Measurements from ENCODE around the gene MCTP1. TPM values are rescaled to one million over a fixed set of nuclear protein-coding genes. Genes with fewer than 3 reads are reported as not detected.

The MCTP1 gene
- total RNA-seq, 1 experiment from 2014 or later: 7.5 TPM

DNA sequence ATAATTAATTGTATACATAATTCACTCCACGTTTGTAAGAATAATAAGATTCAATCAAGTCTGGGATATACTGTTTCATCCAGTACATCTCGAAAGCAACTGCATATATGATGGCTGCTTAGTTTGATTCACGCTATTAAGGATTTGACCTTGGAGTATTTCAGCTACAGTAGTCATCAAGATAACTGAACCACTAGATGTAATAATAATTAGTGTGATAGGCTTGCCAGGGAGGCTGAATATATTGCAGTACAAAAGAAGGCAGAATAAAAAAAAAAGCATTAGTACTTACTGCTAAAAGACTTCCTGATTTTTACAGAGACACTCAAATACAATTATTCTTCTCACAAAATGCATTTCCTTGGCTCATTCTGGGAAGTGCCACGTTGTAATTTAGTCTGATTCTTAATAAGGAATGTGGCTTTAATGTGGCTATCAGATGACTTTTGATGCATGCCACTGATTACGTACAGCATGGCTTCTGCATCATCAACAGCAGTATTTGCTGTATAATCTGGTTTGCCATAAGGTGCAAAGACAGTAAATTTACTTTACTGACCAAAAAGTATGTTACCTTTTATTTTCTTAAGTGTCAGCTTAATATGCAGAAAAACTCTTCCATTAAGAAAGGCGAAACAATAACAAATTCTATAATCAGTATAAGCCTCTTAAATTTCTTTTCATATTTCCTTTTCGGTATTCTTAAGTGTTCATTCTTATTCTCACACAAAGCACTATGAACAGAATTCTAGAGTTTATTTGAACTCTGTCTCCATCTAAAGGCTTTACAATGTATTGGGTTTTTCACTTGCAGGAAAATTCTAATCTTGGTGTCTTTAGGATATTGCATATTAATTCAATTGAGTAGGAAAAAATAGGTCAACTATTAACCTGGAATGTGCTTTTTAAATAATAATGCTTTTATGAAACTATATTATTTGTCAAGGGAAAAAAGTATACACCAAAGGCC is 500.1 kb downstream of the MCTP1 start:
- no peak overlapping the region for H3K4me3 ChIP-seq (ENCODE audit: low read length)
- ChIA-PET POLR2A (ENCODE audit: unreplicated experiment) (no interaction called here), CTCF (no interaction called here)
- no peak overlapping the region for H2AFZ ChIP-seq (ENCODE audit: low read length)
- H3K9me3 ChIP-seq (ENCODE audit: low read length): no peaks in the 10 kb centered on the region
- H3K4me2 ChIP-seq (ENCODE audit: low read length): no peak overlapping the region
- no peak overlapping the region for H3K27ac ChIP-seq (ENCODE audit: low read length)
- TF ChIP-seq EZH2phosphoT487 (IDR thresholded peaks at IDR 0.05; ENCODE audit: borderline replicate concordance, low read length): no peak
- TF ChIP-seq EZH2 (IDR thresholded peaks at IDR 0.05; ENCODE audit: low read length, unreplicated experiment): no peak
- TF ChIP-seq, protein P1, sequence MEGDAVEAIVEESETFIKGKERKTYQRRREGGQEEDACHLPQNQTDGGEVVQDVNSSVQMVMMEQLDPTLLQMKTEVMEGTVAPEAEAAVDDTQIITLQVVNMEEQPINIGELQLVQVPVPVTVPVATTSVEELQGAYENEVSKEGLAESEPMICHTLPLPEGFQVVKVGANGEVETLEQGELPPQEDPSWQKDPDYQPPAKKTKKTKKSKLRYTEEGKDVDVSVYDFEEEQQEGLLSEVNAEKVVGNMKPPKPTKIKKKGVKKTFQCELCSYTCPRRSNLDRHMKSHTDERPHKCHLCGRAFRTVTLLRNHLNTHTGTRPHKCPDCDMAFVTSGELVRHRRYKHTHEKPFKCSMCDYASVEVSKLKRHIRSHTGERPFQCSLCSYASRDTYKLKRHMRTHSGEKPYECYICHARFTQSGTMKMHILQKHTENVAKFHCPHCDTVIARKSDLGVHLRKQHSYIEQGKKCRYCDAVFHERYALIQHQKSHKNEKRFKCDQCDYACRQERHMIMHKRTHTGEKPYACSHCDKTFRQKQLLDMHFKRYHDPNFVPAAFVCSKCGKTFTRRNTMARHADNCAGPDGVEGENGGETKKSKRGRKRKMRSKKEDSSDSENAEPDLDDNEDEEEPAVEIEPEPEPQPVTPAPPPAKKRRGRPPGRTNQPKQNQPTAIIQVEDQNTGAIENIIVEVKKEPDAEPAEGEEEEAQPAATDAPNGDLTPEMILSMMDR (conservative IDR thresholded peaks at IDR 0.05; ENCODE audit: low read depth, low read length): peak; percentile 44
- BruUV-seq (replicated peaks): no TSS peak
- no peak for ATAC-seq
- no peaks in the 10 kb centered on the region for H4K20me1 ChIP-seq (ENCODE audit: low read length)
- intact Hi-C loops (cut with micrococcal nuclease): no loop called here
- peak; percentile 7 for DNase-seq
- no peaks in the 10 kb centered on the region for H3K27me3 ChIP-seq (ENCODE audit: low read length)
- no peaks in the 10 kb centered on the region for H3K79me2 ChIP-seq (ENCODE audit: low read length)
- H3F3A ChIP-seq (ENCODE audit: low read length, unreplicated experiment): no peaks in the 10 kb centered on the region
- H3K36me3 ChIP-seq (ENCODE audit: low read depth, low read length): no peaks in the 10 kb centered on the region
- H3K9ac ChIP-seq (ENCODE audit: low read length): no peak overlapping the region
- H3K4me1 ChIP-seq (ENCODE audit: insufficient read depth, low read length): no peaks in the 10 kb centered on the region
- H3K9me2 ChIP-seq (replicated peaks; ENCODE audit: low read length): no peaks in the 10 kb centered on the region

DNA sequence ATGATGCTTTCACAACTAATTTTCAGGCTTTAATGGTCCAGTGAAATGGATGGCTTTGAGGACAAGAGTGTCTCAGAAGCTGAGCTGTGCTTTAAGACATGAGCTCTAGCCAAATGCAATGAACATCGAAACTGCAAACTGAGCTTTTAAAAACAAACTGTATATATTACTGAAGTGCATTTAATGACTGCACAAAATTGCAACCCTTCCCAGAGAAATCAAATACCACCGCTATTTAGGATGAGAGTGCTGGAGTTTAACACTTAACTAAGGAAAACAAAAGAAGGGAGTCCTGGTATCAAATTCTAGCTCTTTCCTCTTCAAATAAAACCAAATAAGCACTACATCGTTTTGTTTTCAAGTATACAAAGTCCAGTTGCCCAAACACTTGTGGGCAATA is 502.5 kb downstream of the MCTP1 start:
- Histone ChIP-seq H3F3A (ENCODE audit: low read length, unreplicated experiment) (no peaks in the 10 kb centered on the region), H3K79me2 (ENCODE audit: low read length) (no peaks in the 10 kb centered on the region), H3K36me3 (ENCODE audit: low read depth, low read length) (no peaks in the 10 kb centered on the region), H3K27me3 (ENCODE audit: low read length) (no peaks in the 10 kb centered on the region), H3K9ac (ENCODE audit: low read length) (no peak overlapping the region), H3K4me2 (ENCODE audit: low read length) (no peak overlapping the region), H3K9me2 (replicated peaks; ENCODE audit: low read length) (no peaks in the 10 kb centered on the region), H3K4me3 (ENCODE audit: low read length) (no peak overlapping the region), H4K20me1 (ENCODE audit: low read length) (no peaks in the 10 kb centered on the region), H2AFZ (ENCODE audit: low read length) (no peak overlapping the region), H3K9me3 (ENCODE audit: low read length) (no peaks in the 10 kb centered on the region), H3K27ac (ENCODE audit: low read length) (no peak overlapping the region), H3K4me1 (ENCODE audit: insufficient read depth, low read length) (no peaks in the 10 kb centered on the region)
- intact Hi-C loops (cut with micrococcal nuclease): no loop called here
- ChIA-PET CTCF (no interaction called here), POLR2A (ENCODE audit: unreplicated experiment) (no interaction called here)
- BruUV-seq (replicated peaks): no TSS peak
- TF ChIP-seq EZH2phosphoT487 (IDR thresholded peaks at IDR 0.05; ENCODE audit: borderline replicate concordance, low read length) (no peak), EZH2 (IDR thresholded peaks at IDR 0.05; ENCODE audit: low read length, unreplicated experiment) (no peak)
- TF ChIP-seq, protein P1 (conservative IDR thresholded peaks at IDR 0.05; ENCODE audit: low read depth, low read length): no peak
- DNase-seq (no peak), ATAC-seq (no peak)

DNA sequence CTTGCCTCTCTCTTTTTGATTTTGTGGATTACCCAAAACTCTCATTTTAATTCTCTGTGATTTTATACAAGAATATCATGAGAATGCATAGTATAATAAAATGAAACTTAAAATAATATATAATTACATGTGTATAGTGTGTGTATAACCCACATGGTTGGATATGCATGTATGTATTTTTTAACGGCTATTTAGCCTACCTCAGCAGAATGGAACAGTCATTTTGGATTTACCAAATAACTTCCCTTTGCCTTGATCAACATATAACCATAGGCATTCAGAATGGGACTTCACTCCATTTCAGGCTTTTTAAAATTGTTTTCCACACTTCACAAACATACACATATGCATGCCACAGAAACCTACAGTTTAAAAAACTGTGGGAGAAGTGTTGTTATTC is 505.2 kb downstream of the MCTP1 start:
- no peak for ATAC-seq

More for the DNA sequence above, 505.2 kb downstream of the MCTP1 start:
- no peak overlapping the region for H3K4me2 ChIP-seq (ENCODE audit: low read length)
- H3K9ac ChIP-seq (ENCODE audit: low read length): no peak overlapping the region
- POLR2A ChIA-PET (ENCODE audit: unreplicated experiment): no interaction called here
- intact Hi-C loops (cut with micrococcal nuclease): no loop called here
- BruUV-seq (replicated peaks): no TSS peak
- H3K9me3 ChIP-seq (ENCODE audit: low read length): no peaks in the 10 kb centered on the region
- CTCF ChIA-PET: no interaction called here
- no peaks in the 10 kb centered on the region for H3F3A ChIP-seq (ENCODE audit: low read length, unreplicated experiment)
- no peaks in the 10 kb centered on the region for H3K79me2 ChIP-seq (ENCODE audit: low read length)
- no peaks in the 10 kb centered on the region for H3K4me1 ChIP-seq (ENCODE audit: insufficient read depth, low read length)
- no peaks in the 10 kb centered on the region for H3K9me2 ChIP-seq (replicated peaks; ENCODE audit: low read length)
- no peak overlapping the region for H3K4me3 ChIP-seq (ENCODE audit: low read length)
- TF ChIP-seq, protein P1 (conservative IDR thresholded peaks at IDR 0.05; ENCODE audit: low read depth, low read length): no peak
- TF ChIP-seq EZH2 (IDR thresholded peaks at IDR 0.05; ENCODE audit: low read length, unreplicated experiment): no peak
- no peak for TF ChIP-seq EZH2phosphoT487 (IDR thresholded peaks at IDR 0.05; ENCODE audit: borderline replicate concordance, low read length)
- H3K27ac ChIP-seq (ENCODE audit: low read length): no peak overlapping the region
- DNase-seq: no peak
- H4K20me1 ChIP-seq (ENCODE audit: low read length): no peaks in the 10 kb centered on the region
- no peaks in the 10 kb centered on the region for H3K27me3 ChIP-seq (ENCODE audit: low read length)
- H2AFZ ChIP-seq (ENCODE audit: low read length): no peak overlapping the region
- no peaks in the 10 kb centered on the region for H3K36me3 ChIP-seq (ENCODE audit: low read depth, low read length)
